ENCODE measurements around the gene TMSB4X.

The TMSB4X gene

GRCh38 chrX:12992544-12993118 is 17.7 kb downstream of the TMSB4X start:
- TF ChIP-seq, protein P1, sequence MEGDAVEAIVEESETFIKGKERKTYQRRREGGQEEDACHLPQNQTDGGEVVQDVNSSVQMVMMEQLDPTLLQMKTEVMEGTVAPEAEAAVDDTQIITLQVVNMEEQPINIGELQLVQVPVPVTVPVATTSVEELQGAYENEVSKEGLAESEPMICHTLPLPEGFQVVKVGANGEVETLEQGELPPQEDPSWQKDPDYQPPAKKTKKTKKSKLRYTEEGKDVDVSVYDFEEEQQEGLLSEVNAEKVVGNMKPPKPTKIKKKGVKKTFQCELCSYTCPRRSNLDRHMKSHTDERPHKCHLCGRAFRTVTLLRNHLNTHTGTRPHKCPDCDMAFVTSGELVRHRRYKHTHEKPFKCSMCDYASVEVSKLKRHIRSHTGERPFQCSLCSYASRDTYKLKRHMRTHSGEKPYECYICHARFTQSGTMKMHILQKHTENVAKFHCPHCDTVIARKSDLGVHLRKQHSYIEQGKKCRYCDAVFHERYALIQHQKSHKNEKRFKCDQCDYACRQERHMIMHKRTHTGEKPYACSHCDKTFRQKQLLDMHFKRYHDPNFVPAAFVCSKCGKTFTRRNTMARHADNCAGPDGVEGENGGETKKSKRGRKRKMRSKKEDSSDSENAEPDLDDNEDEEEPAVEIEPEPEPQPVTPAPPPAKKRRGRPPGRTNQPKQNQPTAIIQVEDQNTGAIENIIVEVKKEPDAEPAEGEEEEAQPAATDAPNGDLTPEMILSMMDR (IDR thresholded peaks at IDR 0.05): no peak
- H3K27ac ChIP-seq: peak overlapping the region in 1 of 2 donors; percentile 21
- no peak overlapping the region for H3K4me3 ChIP-seq
- no peak for DNase-seq (ENCODE audit: low spot score)

DNA sequence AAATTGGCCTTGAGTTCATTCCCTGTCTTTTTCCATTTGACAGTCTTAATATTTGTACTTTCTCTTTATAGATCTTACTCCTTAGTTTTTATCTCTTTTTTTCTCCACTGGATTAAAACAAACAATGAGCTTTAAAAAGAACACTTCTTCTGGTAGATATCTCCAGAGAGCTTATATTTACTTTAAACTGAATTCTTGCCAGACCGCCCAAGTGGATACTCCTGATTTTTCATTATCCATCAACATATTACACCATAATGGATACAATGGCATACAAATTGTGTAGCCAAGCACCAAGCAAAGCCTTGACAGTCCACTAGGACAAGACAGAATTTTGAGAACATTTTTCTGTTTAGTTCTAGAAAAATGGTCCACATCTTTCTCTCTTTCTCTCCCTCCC is 18.9 kb downstream of the TMSB4X start:
- DNase-seq (ENCODE audit: low spot score): no peak
- TF ChIP-seq, protein P1 (IDR thresholded peaks at IDR 0.05): no peak
- Histone ChIP-seq H3K27ac (peak overlapping the region in 1 of 2 donors; percentile 33), H3K4me3 (no peak overlapping the region)

- Histone ChIP-seq H3K4me3 (no peak overlapping the region), H3K27ac (peak overlapping the region in 1 of 2 donors; percentile 33)
- DNase-seq (ENCODE audit: low spot score): no peak
- TF ChIP-seq, protein P1 (IDR thresholded peaks at IDR 0.05): no peak
These were observed 19.4 kb downstream of the TMSB4X start for GRCh38 chrX:12994321-12994720.

DNA sequence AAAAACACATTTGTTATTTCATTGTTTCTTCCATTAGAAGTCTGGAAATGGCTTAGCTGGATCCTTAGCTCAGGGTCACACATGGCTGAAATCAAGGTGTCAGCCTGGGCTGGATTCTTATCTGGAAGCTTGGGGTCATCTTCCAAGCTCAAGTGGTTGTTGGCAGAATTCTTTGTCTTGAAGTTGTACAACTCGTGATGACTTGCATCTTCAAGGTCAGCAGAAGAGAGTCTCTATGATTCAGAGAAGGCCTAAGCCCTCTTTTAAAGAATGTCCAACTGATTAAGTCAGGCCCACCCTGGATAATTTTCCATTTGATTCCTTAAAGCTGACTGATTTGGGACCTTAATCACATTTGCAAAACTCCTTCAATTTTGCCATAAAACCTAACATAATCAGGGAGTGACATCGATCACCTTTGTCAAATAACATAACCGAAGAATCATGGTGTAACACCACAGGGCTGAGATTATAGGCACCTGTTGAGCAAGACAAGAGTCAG is 22.1 kb downstream of the TMSB4X start:
- Histone ChIP-seq H3K4me3 (no peak overlapping the region), H3K27ac (no peak overlapping the region)
- TF ChIP-seq, protein P1 (IDR thresholded peaks at IDR 0.05): no peak
- no peak for DNase-seq (ENCODE audit: low spot score)

GRCh38 chrX:12997906-12998687 is 23.2 kb downstream of the TMSB4X start:
- Histone ChIP-seq H3K27ac (peak overlapping the region in 1 of 2 donors; percentile 25), H3K4me3 (no peak overlapping the region)
- TF ChIP-seq, protein P1 (IDR thresholded peaks at IDR 0.05): no peak
- no peak for DNase-seq (ENCODE audit: low spot score)

GRCh38 chrX:12999422-12999821 is 24.5 kb downstream of the TMSB4X start:
- TF ChIP-seq, protein P1 (IDR thresholded peaks at IDR 0.05): no peak
- DNase-seq (ENCODE audit: low spot score): no peak
- peak overlapping the region in 1 of 2 donors; percentile 43 for H3K27ac ChIP-seq
- H3K4me3 ChIP-seq: no peak overlapping the region

All from coronary artery (tissue), 2 donors.